Ovary (tissue), 3 donors: Measurements from ENCODE around the gene EXTL1.

Experiments used
- POLR2A ChIP-seq: fragments of 450-650 bp; IDR thresholded peaks from one replicate; pipeline ENCODE4 v1.6.1; 2017; ENCODE audit warnings: antibody characterized with exemption, mild to moderate bottlenecking, moderate library complexity
- TF ChIP-seq, protein P1 (sequence below), 3 donors: fragments of 450-650 bp in 2 of 3; fragments of 200-600 bp in 1 of 3; IDR thresholded peaks; one replicate each; pipeline versions ENCODE4 v1.5.1 to v1.8.0; 2016 to 2022; ENCODE audit warnings: antibody characterized with exemption in 3 of 3, mild to moderate bottlenecking in 1 of 3
- donor health status: DM: no; HTN: no; CAD: no.

DNA sequence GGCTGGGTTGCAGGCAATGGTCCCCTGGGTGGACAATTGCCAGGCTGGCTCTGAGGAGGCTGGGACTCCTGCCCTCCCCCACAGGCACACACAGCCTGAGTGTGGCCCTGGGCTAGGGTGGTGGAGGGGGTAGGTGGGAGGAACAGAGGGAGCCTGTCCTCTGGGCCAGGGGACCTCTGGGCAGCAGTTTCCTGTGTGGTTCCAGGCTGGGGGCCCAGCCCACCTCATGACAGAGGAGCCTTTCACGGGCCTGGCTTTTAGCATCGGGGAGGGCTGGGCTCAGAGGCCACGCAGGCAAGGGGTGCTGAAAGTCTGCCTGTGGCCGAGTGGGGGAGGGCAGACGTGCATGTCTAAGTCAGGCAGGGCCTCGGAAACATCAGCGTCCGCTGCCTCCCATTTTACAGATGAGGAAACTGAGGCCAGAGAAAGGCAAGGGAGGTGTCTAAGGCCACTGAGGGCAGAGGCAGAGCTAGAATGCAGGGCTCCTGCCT, 7.0 kb downstream of the EXTL1 start:
- TF ChIP-seq, protein P1, sequence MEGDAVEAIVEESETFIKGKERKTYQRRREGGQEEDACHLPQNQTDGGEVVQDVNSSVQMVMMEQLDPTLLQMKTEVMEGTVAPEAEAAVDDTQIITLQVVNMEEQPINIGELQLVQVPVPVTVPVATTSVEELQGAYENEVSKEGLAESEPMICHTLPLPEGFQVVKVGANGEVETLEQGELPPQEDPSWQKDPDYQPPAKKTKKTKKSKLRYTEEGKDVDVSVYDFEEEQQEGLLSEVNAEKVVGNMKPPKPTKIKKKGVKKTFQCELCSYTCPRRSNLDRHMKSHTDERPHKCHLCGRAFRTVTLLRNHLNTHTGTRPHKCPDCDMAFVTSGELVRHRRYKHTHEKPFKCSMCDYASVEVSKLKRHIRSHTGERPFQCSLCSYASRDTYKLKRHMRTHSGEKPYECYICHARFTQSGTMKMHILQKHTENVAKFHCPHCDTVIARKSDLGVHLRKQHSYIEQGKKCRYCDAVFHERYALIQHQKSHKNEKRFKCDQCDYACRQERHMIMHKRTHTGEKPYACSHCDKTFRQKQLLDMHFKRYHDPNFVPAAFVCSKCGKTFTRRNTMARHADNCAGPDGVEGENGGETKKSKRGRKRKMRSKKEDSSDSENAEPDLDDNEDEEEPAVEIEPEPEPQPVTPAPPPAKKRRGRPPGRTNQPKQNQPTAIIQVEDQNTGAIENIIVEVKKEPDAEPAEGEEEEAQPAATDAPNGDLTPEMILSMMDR (IDR thresholded peaks at IDR 0.05) = no peak
- TF ChIP-seq POLR2A = no peak
